HG03097 (cell line): ENCODE measurements around the gene PRSS53.
"Not testable (repeated sequence)": the region's sequence is repeated elsewhere in the genome, so short reads cannot be mapped to it uniquely, and the experiment has no call there.

Experiments
- ATAC-seq: cut with Tn5 transposase; IDR thresholded peaks from one replicate; pipeline ENCODE4 v1.9.1; 2021; ENCODE audit not compliant: unreplicated experiment, low FRiP score

Gene PRSS53

DNA sequence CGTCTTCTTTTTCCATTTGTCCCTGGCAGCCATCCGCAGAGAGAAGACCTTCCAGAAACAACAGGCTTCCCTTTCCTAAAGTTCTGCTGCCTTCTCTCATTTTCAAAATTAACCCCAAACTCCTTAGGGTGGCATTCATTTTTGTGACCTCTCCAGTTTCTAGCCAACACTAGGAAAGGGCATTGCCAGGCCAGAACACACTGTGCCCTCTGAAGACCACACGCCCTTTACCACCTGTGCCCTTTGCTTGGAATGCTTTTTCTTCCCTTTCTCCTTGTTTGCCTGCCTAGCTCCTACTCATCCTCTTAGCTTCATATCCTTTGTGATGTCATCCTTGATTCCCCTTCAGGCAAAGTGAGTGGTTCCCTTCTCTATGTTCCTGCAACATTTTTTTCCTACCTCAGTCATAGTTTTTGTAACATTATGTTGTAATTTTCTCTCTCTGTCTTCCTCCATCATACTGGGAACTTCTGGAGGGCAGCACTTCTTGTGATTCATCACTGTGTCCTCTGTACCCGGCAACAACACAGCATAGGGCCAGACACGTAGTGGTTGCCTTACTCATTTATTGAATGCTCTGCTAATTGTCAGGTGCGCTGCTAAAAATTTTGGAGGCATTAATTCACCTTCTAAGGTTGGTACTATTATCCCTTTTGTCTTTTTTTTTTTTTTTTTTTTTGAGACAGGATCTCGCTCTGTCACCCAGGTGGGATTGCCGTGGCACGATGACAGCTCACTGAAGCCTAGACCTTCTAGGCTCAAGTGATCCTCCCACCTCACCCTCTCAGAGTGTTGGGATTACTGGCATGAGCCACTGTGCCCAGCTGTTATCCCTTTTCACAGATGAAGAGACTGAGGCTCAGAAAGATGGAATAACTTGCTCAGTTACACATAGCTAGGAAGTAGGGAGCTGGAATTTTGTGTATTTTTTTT is 29.7 kb upstream of the PRSS53 start:
- ATAC-seq = no peak

GRCh38 chr16:31117384-31118222 is 28.9 kb upstream of the PRSS53 start, which contains the start of gene KAT8:
Gene KAT8 (plus strand): TSS chr16:31117664. CDS start chr16:31117682, 18 bp downstream.
- peak; percentile 84 for ATAC-seq

DNA sequence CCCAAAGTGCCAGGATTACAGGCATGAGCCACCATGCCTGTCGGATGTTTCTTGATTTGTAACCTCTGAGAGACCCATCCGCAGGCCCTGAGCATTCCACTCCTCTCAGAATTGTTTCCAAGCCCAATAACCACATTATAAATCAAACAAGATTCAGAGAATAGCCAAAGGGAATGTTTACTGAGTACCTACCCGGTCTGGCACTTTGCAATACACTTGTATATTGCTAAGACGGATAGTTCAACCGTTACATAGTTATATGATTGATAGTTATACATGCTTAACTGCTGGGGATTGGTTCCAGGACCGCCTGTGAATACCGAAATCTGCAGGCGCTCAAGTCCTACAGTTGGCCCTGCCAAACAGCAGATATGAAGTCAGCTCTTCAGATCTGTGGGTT is 25.7 kb upstream of the PRSS53 start:
- no peak for ATAC-seq

- ATAC-seq = no peak
Measured at GRCh38 chr16:31113121-31114120, 24.7 kb upstream of the PRSS53 start.

GRCh38 chr16:31112711-31113110 is 24.0 kb upstream of the PRSS53 start:
- ATAC-seq = no peak

DNA sequence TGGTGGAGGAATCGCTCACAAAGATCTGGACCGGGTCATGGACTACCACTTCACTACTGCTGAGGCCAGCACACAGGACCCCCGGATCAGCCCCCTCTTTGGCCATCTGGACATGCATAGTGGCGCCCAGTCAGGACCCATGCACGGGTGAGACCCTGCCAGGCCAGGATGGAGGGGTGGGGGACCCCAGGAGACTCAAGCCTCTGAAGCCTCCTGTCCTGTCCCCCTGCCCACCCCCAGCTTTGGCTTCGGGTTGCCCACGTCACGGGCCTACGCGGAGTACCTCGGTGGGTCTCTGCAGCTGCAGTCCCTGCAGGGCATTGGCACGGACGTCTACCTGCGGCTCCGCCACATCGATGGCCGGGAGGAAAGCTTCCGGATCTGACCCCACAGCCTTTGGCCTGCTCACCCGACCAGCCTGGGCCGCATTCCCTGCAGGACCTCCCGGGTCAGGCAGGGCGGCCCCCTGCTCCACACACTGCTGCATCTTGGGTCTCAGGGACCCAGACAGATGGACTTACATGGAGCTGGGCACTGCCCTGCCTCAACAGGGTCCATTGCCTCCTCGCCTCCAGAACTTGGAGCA is 23.2 kb upstream of the PRSS53 start:
- ATAC-seq = no peak

GRCh38 chr16:31110106-31111034 is 21.6 kb upstream of the PRSS53 start:
- ATAC-seq = no peak

- ATAC-seq = no peak
Measured at GRCh38 chr16:31109622-31110021, 20.9 kb upstream of the PRSS53 start.

GRCh38 chr16:31108794-31109558 is 20.2 kb upstream of the PRSS53 start:
- ATAC-seq = no peak

DNA sequence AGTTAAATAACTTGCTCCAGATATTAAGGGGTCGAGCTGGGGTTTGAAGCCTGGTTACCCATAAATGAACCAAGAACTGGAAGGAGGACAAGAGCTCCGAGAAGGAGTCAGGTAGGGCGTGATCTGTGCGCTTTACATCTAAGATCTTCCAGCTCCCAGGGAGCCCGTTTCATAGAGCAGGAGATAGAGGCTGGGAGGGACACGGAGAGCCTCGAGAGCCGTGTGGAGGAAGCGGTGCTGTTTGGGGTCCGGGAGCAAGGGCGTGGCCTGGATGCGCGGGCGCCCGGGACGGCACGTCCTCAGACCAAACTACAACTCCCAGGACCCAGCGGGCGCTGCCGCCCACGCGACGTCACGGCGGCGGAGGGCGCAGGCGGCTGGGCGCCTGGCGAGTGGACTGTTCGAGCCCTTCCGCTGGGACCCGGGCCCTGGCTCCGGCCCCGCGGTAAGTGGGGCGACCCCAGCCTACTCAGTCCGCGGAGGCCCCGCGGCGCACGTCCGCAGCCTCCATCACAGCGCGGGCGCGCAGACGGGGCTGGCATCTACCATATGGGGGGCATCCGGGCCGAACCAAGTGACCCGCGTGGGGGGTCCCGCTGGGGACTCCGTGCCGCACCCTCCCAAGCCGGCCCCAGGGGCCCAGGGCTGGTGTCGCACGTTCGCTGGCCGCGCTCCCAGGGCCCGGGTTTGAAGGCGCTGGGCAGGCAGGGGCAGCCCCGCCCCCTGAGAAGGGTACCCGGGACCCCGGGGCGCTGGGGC is 19.5 kb upstream of the PRSS53 start, which contains the start of gene BCKDK:
TSS of gene BCKDK (plus strand) at position 352 of the 759 bp plus-strand sequence. CDS start 838 bp downstream, outside the sequence.
- ATAC-seq = peak; percentile 68

DNA sequence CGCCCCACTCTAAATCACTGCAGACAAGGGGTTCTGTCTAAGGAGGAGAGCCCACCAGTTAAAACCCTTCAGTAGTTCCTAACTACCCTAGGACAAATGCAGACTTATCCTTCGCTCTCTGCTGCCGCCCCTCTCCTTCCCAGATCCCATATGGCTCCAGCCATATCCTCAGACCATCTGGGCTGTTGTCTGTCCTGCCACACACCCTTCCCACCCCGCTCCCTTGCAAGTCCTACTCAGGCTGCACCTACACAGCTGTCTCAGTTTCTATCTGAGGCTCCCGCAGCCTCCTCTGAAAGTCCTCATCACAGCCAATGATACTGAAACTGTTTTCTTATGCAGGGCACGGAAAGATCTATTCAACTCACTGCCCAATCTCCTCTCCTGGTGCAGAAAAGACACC is 18.7 kb upstream of the PRSS53 start:
- peak; percentile 50 for ATAC-seq

- no peak for ATAC-seq
Measured at GRCh38 chr16:31106509-31107464, 18.0 kb upstream of the PRSS53 start.

GRCh38 chr16:31105677-31106213 is 17.0 kb upstream of the PRSS53 start:
- ATAC-seq = no peak

DNA sequence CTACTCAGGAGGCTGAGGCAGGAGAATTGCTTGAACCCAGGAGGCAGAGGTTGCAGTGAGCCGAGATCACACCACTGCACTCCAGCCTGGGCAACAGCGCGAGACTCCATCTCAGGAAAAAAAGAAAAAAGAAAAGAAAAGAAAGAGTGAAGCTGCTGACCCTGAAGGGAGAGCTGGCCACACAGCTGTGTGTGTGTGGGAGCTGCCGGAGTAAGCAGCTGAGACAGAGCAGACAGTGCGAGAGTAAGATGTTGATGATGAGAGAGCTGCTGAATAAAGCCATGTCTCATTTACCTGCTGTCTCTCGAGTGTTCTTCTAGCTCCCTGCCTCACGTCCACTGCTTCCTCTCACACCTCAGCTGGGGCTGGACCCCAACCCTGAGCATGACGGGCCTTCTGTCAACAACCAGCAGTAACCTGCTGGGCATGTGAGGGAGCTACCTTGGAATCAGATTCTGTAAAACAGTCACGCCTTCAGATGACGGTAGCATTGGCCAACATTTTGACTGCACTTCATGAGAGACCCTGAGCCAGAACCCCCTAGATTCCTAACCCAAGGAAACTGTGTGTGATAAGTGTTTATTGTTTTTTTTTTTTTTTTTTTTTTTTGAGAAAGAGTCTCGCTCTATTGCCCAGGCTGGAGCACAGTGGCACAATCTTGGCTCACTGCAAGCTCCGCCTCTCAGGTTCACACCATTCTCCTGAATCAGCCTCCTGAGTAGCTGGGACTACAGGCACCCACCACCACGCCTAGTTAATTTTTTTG is 12.3 kb upstream of the PRSS53 start:
- ATAC-seq = not testable (repeated sequence)
